K562 (cell line): ENCODE measurements around the gene ZNF197. TPM values are rescaled to one million over a fixed set of nuclear protein-coding genes. Genes with fewer than 3 reads are reported as not detected.

Experiments used
- CXXC5 ChIP-seq: fragments of 250-450 bp; sonication (Bioruptor Pico); IDR thresholded peaks from 2 replicates; pipeline ENCODE4 v1.8.0; 2022; ENCODE audit warnings: inconsistent platforms, mild to moderate bottlenecking, moderate library complexity
- ELF4 ChIP-seq: fragments of 450-650 bp; formaldehyde crosslinking; IDR thresholded peaks from 2 replicates; pipeline ENCODE4 v1.4.0; 2022; ENCODE audit warnings: missing genetic modification characterization
- FOXK1 ChIP-seq: sonication (generic); formaldehyde crosslinking; IDR thresholded peaks from 2 replicates; pipeline ENCODE4 v1.8.0; 2022; ENCODE audit warnings: missing genetic modification reagents, mild to moderate bottlenecking, borderline replicate concordance
- GABPB2 ChIP-seq: fragments of 250-450 bp; sonication (Bioruptor Pico); conservative IDR thresholded peaks from 2 replicates; pipeline ENCODE4 v1.5.1; 2021; ENCODE audit warnings: mild to moderate bottlenecking
- GTF2F1 ChIP-seq: IDR thresholded peaks from 2 replicates; pipeline ENCODE4 v1.6.1; 2011; ENCODE audit warnings: low read depth, low read length, improper control_type of control experiment
- KDM4B ChIP-seq, 2 experiments: fragments of 450-650 bp in 1 of 2; sonication (generic) in 1 of 2; IDR thresholded peaks; 2 replicates each; pipeline ENCODE4 v1.6.1; 2016 to 2017; ENCODE audit warnings: borderline replicate concordance in 2 of 2, antibody characterized with exemption in 1 of 2, low read depth in 1 of 2, mild to moderate bottlenecking in 1 of 2
- PHF21A ChIP-seq: fragments of 450-650 bp; IDR thresholded peaks from 2 replicates; pipeline ENCODE4 v1.6.1; 2017; ENCODE audit warnings: low read depth, borderline replicate concordance
- POLR2H ChIP-seq: IDR thresholded peaks from 2 replicates; pipeline ENCODE4 v1.6.1; 2016; ENCODE audit warnings: missing genetic modification characterization, low read depth, mild to moderate bottlenecking, control low read depth, missing compliant biosample characterization, moderate library complexity
- PRMT5 ChIP-seq: sonication (generic); formaldehyde crosslinking; IDR thresholded peaks from 2 replicates; pipeline ENCODE4 v1.5.0; 2020; ENCODE audit warnings: missing genetic modification reagents
- SAP30 ChIP-seq: fragments of 200-600 bp; sonication (generic); IDR thresholded peaks from 2 replicates; pipeline ENCODE4 v1.6.1; 2012; ENCODE audit warnings: borderline replicate concordance, low read depth, mild to moderate bottlenecking, moderate library complexity, low read length, control low read depth, inconsistent platforms; ENCODE audit not compliant: insufficient read depth, poor library complexity, severe bottlenecking
- polyA plus RNA-seq, 8 experiments: library from polyadenylated mRNA; depleted of rRNA in 4 of 8; stranded (reverse) in 5 of 8; unstranded in 3 of 8; fragments of >200 nt; fragmentation: Nextera tagmentation in 2 of 8; fragmentation: Illumina TruSeq in 1 of 8; extraction: Ambion mirVana in 2 of 8; extraction: Trizol in 1 of 8; gene quantifications; 2 replicates each; pipeline versions ENCODE4 v1.2.1 to v1.2.3, GENCODE V29; 2011 to 2014; ENCODE audit warnings: inconsistent platforms in 1 of 8, missing spikeins in 1 of 8
- total RNA-seq, 7 experiments: library from RNA; depleted of rRNA in 6 of 7; stranded (reverse); fragments of >200 nt in 6 of 7; fragmentation: Illumina TruSeq in 2 of 7; extraction: Trizol in 2 of 7; gene quantifications; 2 replicates each; pipeline versions ENCODE4 v1.2.1 to v1.2.3, GENCODE V29; 2011 to 2021; ENCODE audit warnings: low replicate concordance in 1 of 7
- TF ChIP-seq, protein P1 (sequence below), 3 experiments: fragments of 200-800 bp in 1 of 3; fragments of 250-450 bp in 1 of 3; fragments of 450-650 bp in 1 of 3; sonication (Bioruptor Pico) in 1 of 3; sonication (Bioruptor generic) in 1 of 3; formaldehyde crosslinking in 1 of 3; IDR thresholded peaks; 2 replicates each; pipeline versions ENCODE4 v1.6.1 to v1.8.0; 2016 to 2022; ENCODE audit warnings: mild to moderate bottlenecking in 2 of 3, missing genetic modification characterization in 2 of 3, missing compliant biosample characterization in 1 of 3, moderate library complexity in 1 of 3
- TF ChIP-seq, protein P2 (sequence below): fragments of 450-650 bp; IDR thresholded peaks from 2 replicates; pipeline ENCODE4 v1.6.1; 2017; ENCODE audit warnings: antibody characterized with exemption, mild to moderate bottlenecking
- TF ChIP-seq, protein P3 (sequence below): IDR thresholded peaks from 2 replicates; pipeline ENCODE4 v1.6.1; 2011; ENCODE audit warnings: borderline replicate concordance, low read depth, mild to moderate bottlenecking, moderate library complexity, low read length; ENCODE audit not compliant: insufficient read depth, poor library complexity, severe bottlenecking
- TF ChIP-seq, protein P4 (sequence below): fragments of 250-450 bp; sonication (Bioruptor Pico); IDR thresholded peaks from 2 replicates; pipeline ENCODE4 v1.4.0; 2020

ZNF197 gene
- total and polyA plus RNA-seq, 9 of the 15 experiments (the other 6 are each of a cell fraction or from before 2014, with no cell fraction given), result 3.5 to 19.1 (median 13.7) TPM

DNA sequence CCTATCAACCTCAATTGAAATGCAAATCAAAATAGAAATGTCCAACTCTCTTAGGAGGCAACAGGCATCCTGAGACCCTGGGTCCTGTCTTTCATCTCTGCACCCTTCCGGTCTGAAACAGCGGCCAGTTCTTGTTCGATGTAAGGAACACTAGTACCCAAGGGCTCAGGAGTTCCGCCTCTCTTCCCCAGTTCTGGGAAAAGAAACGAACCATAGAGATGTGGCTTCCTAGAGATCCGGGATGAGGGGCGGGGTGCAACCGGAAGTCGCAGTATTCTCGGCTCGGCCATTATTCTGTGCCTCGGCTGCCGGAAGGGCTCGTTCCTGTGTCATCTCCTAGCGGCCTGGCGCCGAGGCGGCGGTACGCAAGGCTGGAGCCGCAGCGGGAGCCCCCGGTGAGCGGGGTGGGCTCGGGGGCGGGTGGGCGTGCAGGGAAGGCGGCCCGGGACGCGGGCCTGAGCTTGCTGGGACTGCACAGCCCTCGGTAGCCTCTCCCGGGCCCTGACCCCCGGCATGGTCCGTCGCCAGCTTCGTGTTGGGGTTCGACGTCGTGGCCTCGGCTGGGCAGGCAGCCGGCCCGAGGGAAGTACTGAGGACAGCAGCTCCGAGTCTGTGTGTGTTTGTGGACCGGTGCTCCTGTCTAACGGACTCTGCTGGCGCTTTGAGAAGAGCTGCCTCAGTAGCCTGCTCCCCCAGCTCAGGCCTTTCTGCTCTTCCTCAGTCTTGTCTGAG is at the start of gene ZNF197 (continued):
- peak; percentile 79 for TF ChIP-seq POLR2H (tag)
- peak; percentile 83 for TF ChIP-seq CXXC5 (CRISPR knock-in tag)
- TF ChIP-seq PHF21A, result 0 out of 2 replicates have a peak, but pooled peaks have one; percentile 23
- TF ChIP-seq, protein P1, sequence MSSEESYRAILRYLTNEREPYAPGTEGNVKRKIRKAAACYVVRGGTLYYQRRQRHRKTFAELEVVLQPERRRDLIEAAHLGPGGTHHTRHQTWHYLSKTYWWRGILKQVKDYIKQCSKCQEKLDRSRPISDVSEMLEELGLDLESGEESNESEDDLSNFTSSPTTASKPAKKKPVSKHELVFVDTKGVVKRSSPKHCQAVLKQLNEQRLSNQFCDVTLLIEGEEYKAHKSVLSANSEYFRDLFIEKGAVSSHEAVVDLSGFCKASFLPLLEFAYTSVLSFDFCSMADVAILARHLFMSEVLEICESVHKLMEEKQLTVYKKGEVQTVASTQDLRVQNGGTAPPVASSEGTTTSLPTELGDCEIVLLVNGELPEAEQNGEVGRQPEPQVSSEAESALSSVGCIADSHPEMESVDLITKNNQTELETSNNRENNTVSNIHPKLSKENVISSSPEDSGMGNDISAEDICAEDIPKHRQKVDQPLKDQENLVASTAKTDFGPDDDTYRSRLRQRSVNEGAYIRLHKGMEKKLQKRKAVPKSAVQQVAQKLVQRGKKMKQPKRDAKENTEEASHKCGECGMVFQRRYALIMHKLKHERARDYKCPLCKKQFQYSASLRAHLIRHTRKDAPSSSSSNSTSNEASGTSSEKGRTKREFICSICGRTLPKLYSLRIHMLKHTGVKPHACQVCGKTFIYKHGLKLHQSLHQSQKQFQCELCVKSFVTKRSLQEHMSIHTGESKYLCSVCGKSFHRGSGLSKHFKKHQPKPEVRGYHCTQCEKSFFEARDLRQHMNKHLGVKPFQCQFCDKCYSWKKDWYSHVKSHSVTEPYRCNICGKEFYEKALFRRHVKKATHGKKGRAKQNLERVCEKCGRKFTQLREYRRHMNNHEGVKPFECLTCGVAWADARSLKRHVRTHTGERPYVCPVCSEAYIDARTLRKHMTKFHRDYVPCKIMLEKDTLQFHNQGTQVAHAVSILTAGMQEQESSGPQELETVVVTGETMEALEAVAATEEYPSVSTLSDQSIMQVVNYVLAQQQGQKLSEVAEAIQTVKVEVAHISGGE (CRISPR knock-in tag; IDR thresholded peaks at IDR 0.05), result peak in 2 of 3 experiments; percentile 83 to 97; a peak in 4 of 6 replicates
- TF ChIP-seq KDM4B (IDR thresholded peaks at IDR 0.05; ENCODE audit: borderline replicate concordance in 2 of 2, low read depth in 1 of 2), result peak in 1 of 2 experiments; percentile 90; a peak in 2 of 4 replicates
- TF ChIP-seq, protein P2, sequence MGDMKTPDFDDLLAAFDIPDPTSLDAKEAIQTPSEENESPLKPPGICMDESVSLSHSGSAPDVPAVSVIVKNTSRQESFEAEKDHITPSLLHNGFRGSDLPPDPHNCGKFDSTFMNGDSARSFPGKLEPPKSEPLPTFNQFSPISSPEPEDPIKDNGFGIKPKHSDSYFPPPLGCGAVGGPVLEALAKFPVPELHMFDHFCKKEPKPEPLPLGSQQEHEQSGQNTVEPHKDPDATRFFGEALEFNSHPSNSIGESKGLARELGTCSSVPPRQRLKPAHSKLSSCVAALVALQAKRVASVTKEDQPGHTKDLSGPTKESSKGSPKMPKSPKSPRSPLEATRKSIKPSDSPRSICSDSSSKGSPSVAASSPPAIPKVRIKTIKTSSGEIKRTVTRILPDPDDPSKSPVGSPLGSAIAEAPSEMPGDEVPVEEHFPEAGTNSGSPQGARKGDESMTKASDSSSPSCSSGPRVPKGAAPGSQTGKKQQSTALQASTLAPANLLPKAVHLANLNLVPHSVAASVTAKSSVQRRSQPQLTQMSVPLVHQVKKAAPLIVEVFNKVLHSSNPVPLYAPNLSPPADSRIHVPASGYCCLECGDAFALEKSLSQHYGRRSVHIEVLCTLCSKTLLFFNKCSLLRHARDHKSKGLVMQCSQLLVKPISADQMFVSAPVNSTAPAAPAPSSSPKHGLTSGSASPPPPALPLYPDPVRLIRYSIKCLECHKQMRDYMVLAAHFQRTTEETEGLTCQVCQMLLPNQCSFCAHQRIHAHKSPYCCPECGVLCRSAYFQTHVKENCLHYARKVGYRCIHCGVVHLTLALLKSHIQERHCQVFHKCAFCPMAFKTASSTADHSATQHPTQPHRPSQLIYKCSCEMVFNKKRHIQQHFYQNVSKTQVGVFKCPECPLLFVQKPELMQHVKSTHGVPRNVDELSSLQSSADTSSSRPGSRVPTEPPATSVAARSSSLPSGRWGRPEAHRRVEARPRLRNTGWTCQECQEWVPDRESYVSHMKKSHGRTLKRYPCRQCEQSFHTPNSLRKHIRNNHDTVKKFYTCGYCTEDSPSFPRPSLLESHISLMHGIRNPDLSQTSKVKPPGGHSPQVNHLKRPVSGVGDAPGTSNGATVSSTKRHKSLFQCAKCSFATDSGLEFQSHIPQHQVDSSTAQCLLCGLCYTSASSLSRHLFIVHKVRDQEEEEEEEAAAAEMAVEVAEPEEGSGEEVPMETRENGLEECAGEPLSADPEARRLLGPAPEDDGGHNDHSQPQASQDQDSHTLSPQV, result no peak; the same call in none of the 2 replicates
- TF ChIP-seq FOXK1 (CRISPR knock-in tag), result 0 out of 2 replicates have a peak, but pooled peaks have one; percentile 60
- TF ChIP-seq ELF4 (CRISPR knock-in tag), result peak; percentile 76; the same call in 1 of the 2 replicates
- peak; percentile 25 for TF ChIP-seq SAP30
- TF ChIP-seq GABPB2, result no peak
- TF ChIP-seq PRMT5 (CRISPR knock-in tag), result 0 out of 2 replicates have a peak, but pooled peaks have one; percentile 31
- TF ChIP-seq, protein P3, sequence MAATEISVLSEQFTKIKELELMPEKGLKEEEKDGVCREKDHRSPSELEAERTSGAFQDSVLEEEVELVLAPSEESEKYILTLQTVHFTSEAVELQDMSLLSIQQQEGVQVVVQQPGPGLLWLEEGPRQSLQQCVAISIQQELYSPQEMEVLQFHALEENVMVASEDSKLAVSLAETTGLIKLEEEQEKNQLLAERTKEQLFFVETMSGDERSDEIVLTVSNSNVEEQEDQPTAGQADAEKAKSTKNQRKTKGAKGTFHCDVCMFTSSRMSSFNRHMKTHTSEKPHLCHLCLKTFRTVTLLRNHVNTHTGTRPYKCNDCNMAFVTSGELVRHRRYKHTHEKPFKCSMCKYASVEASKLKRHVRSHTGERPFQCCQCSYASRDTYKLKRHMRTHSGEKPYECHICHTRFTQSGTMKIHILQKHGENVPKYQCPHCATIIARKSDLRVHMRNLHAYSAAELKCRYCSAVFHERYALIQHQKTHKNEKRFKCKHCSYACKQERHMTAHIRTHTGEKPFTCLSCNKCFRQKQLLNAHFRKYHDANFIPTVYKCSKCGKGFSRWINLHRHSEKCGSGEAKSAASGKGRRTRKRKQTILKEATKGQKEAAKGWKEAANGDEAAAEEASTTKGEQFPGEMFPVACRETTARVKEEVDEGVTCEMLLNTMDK, result peak; percentile 94
- no peak for TF ChIP-seq GTF2F1
- TF ChIP-seq, protein P4, sequence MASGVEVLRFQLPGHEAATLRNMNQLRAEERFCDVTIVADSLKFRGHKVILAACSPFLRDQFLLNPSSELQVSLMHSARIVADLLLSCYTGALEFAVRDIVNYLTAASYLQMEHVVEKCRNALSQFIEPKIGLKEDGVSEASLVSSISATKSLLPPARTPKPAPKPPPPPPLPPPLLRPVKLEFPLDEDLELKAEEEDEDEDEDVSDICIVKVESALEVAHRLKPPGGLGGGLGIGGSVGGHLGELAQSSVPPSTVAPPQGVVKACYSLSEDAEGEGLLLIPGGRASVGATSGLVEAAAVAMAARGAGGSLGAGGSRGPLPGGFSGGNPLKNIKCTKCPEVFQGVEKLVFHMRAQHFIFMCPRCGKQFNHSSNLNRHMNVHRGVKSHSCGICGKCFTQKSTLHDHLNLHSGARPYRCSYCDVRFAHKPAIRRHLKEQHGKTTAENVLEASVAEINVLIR, result peak; percentile 51
